ENCODE data around the gene TRIM52.

DNA sequence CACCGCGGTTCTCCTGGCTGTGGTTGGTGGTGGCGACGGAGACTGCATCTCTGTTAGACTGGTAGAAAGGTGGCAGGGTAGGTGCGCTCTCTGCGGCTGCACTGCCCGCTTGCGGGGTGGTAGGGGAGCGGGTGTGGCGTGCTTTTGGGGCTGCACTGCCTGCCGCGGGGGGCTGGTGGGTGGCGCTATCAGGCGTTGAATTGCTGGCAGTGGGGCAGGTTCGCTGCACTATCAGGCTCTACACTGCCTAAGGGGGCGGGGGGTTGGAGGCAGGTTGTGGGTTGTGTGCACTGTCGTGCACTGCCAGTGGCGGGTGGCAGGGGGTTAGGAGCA, 21.0 kb upstream of the TRIM52 start:
- no peak for TF ChIP-seq POLR2AphosphoS5 (IDR thresholded peaks at IDR 0.05; ENCODE audit: low read depth, low read length)
- TF ChIP-seq, protein P1, sequence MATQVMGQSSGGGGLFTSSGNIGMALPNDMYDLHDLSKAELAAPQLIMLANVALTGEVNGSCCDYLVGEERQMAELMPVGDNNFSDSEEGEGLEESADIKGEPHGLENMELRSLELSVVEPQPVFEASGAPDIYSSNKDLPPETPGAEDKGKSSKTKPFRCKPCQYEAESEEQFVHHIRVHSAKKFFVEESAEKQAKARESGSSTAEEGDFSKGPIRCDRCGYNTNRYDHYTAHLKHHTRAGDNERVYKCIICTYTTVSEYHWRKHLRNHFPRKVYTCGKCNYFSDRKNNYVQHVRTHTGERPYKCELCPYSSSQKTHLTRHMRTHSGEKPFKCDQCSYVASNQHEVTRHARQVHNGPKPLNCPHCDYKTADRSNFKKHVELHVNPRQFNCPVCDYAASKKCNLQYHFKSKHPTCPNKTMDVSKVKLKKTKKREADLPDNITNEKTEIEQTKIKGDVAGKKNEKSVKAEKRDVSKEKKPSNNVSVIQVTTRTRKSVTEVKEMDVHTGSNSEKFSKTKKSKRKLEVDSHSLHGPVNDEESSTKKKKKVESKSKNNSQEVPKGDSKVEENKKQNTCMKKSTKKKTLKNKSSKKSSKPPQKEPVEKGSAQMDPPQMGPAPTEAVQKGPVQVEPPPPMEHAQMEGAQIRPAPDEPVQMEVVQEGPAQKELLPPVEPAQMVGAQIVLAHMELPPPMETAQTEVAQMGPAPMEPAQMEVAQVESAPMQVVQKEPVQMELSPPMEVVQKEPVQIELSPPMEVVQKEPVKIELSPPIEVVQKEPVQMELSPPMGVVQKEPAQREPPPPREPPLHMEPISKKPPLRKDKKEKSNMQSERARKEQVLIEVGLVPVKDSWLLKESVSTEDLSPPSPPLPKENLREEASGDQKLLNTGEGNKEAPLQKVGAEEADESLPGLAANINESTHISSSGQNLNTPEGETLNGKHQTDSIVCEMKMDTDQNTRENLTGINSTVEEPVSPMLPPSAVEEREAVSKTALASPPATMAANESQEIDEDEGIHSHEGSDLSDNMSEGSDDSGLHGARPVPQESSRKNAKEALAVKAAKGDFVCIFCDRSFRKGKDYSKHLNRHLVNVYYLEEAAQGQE (IDR thresholded peaks at IDR 0.05; ENCODE audit: insufficient read depth in 1 of 2, low read depth in 2 of 2, low read length in 2 of 2): no peak
- TF ChIP-seq SIN3A (IDR thresholded peaks at IDR 0.05; ENCODE audit: borderline replicate concordance, insufficient read depth, low read length): no peak
- TF ChIP-seq TAF1 (IDR thresholded peaks at IDR 0.05; ENCODE audit: borderline replicate concordance, insufficient read depth, low read length): no peak

All from PFSK-1 (cell line).